HEK293 (cell line): ENCODE data around the gene NUDT22.
A peak's percentile ranks its signal among the peaks of the same experiment; 100 is the strongest.

Source experiments
- CTCF ChIA-PET: fragments of 350-600 bp; formaldehyde crosslinking; extraction: SDS; loops from one replicate; lab custom pipeline; 2021; ENCODE audit warnings: antibody characterized with exemption; lab: Yijun Ruan, JAX
- POLR2A ChIA-PET: fragments of 300-600 bp; formaldehyde crosslinking; extraction: SDS; loops from one replicate; lab custom pipeline; 2020; ENCODE audit warnings: antibody characterized with exemption, inconsistent platforms; lab: Yijun Ruan, JAX
- H3K27ac ChIP-seq: fragments of 200-500 bp; sonication (Bioruptor generic); 2 replicates; pipeline ENCODE4 v1.5.1; 2014; ENCODE audit warnings: low read depth, low read length, control low read depth, inconsistent platforms; ENCODE audit errors: extremely low read depth
- H3K36me3 ChIP-seq, 2 experiments: fragments of 200-500 bp in 1 of 2; sonication (Bioruptor generic) in 1 of 2; 1 replicate in 1 of 2; 2 replicates in 1 of 2; pipeline ENCODE4 v1.5.1; 2014 to 2017; ENCODE audit warnings: inconsistent platforms in 2 of 2, low read length in 2 of 2; ENCODE audit not compliant: control insufficient read depth in 2 of 2, insufficient read depth in 1 of 2
- H3K4me1 ChIP-seq: fragments of 200-500 bp; sonication (Bioruptor generic); 2 replicates; pipeline ENCODE4 v1.5.1; 2014; ENCODE audit warnings: mild to moderate bottlenecking, low read length, inconsistent platforms; ENCODE audit not compliant: control insufficient read depth, insufficient read depth
- H3K4me3 ChIP-seq: 2 replicates; pipeline ENCODE4 v1.5.1; 2011; ENCODE audit warnings: low read depth, mild to moderate bottlenecking, control low read depth, low read length, moderate library complexity
- H3K9me3 ChIP-seq: fragments of 200-500 bp; sonication (Bioruptor generic); 2 replicates; pipeline ENCODE4 v1.5.1; 2014; ENCODE audit warnings: low read depth, low read length, inconsistent platforms; ENCODE audit not compliant: control insufficient read depth, insufficient read depth
- GLI4 ChIP-seq: fragments of 450-650 bp; formaldehyde crosslinking; IDR thresholded peaks from 2 replicates; pipeline ENCODE4 v1.5.1; 2016; ENCODE audit warnings: missing biosample characterization, missing genetic modification characterization
- KLF8 ChIP-seq: fragments of 450-650 bp; formaldehyde crosslinking; IDR thresholded peaks from 2 replicates; pipeline ENCODE4 v1.5.1; 2016; ENCODE audit warnings: missing biosample characterization, missing genetic modification characterization
- MZF1 ChIP-seq: fragments of 450-650 bp; formaldehyde crosslinking; IDR thresholded peaks from 2 replicates; pipeline ENCODE4 v1.5.1; 2017; ENCODE audit warnings: missing biosample characterization, missing genetic modification characterization, borderline replicate concordance
- SCRT1 ChIP-seq: fragments of 450-650 bp; formaldehyde crosslinking; IDR thresholded peaks from 2 replicates; pipeline ENCODE4 v1.5.1; 2016; ENCODE audit warnings: missing biosample characterization, missing genetic modification characterization, borderline replicate concordance
- ZFP37 ChIP-seq: fragments of 450-650 bp; formaldehyde crosslinking; IDR thresholded peaks from 2 replicates; pipeline ENCODE4 v1.5.1; 2016; ENCODE audit warnings: missing biosample characterization, missing genetic modification characterization
- ZNF184 ChIP-seq: fragments of 450-650 bp; IDR thresholded peaks from 2 replicates; pipeline ENCODE4 v1.5.1; 2018; ENCODE audit warnings: missing biosample characterization, mild to moderate bottlenecking, missing genetic modification characterization
- ZNF214 ChIP-seq: fragments of 450-650 bp; formaldehyde crosslinking; IDR thresholded peaks from 2 replicates; pipeline ENCODE4 v1.5.1; 2017; ENCODE audit warnings: missing biosample characterization, mild to moderate bottlenecking, missing genetic modification characterization, borderline replicate concordance
- ZNF354C ChIP-seq: fragments of 450-650 bp; formaldehyde crosslinking; IDR thresholded peaks from 2 replicates; pipeline ENCODE4 v1.5.1; 2016; ENCODE audit warnings: missing biosample characterization, missing genetic modification characterization, low read depth, borderline replicate concordance
- ZNF529 ChIP-seq: fragments of 450-650 bp; formaldehyde crosslinking; IDR thresholded peaks from 2 replicates; pipeline ENCODE4 v1.5.1; 2017; ENCODE audit warnings: missing genetic modification characterization, missing biosample characterization; ENCODE audit not compliant: insufficient replicate concordance
- ZNF747 ChIP-seq: fragments of 450-650 bp; formaldehyde crosslinking; IDR thresholded peaks from 2 replicates; pipeline ENCODE4 v1.5.1; 2016; ENCODE audit warnings: missing biosample characterization, missing genetic modification characterization
- ZNF776 ChIP-seq: fragments of 450-650 bp; formaldehyde crosslinking; IDR thresholded peaks from 2 replicates; pipeline ENCODE4 v1.5.0; 2017; ENCODE audit warnings: missing biosample characterization, missing genetic modification characterization, borderline replicate concordance
- ZNF837 ChIP-seq: fragments of 450-650 bp; formaldehyde crosslinking; IDR thresholded peaks from 2 replicates; pipeline ENCODE4 v1.5.1; 2016; ENCODE audit warnings: missing biosample characterization, missing genetic modification characterization
- TF ChIP-seq, protein P1 (sequence below): fragments of 450-650 bp; formaldehyde crosslinking; IDR thresholded peaks from 2 replicates; pipeline ENCODE4 v1.5.1; 2016; ENCODE audit warnings: missing biosample characterization, missing genetic modification characterization
- TF ChIP-seq, protein P2 (sequence below): fragments of 450-650 bp; formaldehyde crosslinking; IDR thresholded peaks from 2 replicates; pipeline ENCODE4 v1.5.1; 2016; ENCODE audit warnings: missing biosample characterization, missing genetic modification characterization

NUDT22 gene

DNA sequence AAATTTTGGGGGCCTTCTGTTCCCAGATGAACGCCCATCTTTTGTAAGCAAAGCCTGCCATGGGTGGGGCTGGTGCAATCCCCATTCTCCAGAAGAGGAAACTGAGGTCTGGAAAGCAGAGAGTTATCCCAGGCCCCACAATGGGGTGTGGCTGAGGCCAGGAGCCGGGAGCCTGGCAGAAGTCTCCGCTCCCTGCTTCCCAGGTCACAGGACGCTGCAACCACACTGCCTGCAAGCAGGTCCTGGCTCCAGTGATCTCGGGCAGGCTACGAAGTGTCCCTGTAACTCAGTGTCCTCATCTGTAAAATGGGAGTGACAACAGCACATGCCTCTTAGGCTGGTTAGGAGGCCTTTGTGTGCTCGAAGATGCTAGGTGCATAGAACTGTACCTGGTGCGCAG is 27.0 kb downstream of the NUDT22 start:
- H3K27ac ChIP-seq, result no peak overlapping the region
- H3K4me1 ChIP-seq, result peaks cover 10% of the 10 kb centered on the region

DNA sequence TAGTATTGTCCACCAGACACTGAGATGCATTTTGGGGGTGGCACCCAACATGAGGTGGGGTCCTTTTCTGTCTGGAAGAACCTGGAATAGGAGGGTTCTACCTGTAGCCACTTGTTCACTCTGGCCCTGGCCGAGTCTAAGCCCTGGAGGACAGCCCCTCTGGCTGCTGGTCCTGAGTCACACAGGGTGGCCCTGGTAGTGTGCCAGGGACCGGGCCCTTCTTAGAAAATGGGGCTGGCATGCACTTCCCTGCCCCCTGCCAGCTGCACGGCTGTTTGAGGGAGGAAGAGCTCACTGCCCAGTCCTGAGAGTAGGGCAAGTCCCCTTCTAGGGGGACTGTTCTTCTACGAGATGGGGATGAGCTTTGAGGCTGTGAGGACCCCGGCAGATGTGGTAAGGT is 27.4 kb downstream of the NUDT22 start:
- ChIA-PET POLR2A (interaction anchor here (1.0 to 1.6 kb wide), 3 partner anchors 12 to 68 kb away, joined by 3 to 4 read pairs (median 3); partner anchors contain the start of genes FKBP2 and STIP1), CTCF (no interaction called here)
- Histone ChIP-seq H3K9me3 (no peaks in the 10 kb centered on the region), H3K4me3 (no peak overlapping the region), H3K4me1 (peaks cover 10% of the 10 kb centered on the region), H3K27ac (no peak overlapping the region), H3K36me3 (peaks cover 0 to 33% of the 10 kb centered on the region in 2 experiments; a peak in 2 of 3 replicates)
- no peak for TF ChIP-seq ZNF529 (tag by site-specific recombination)

More for the DNA sequence above, 27.0 kb downstream of the NUDT22 start:
- no peak overlapping the region for H3K4me3 ChIP-seq
- peaks cover 0 to 28% of the 10 kb centered on the region in 2 experiments; a peak in 2 of 3 replicates for H3K36me3 ChIP-seq
- H3K9me3 ChIP-seq, result no peaks in the 10 kb centered on the region
- ChIA-PET POLR2A (interaction anchor here (0.5 to 4.2 kb wide), 8 partner anchors 10 to 68 kb away, joined by 3 to 52 read pairs (median 4); partner anchors contain the start of genes FKBP2 and STIP1), CTCF (interaction anchor here (3.6 kb wide), 1 partner anchor 50 kb away, joined by 48 read pairs; the partner anchor contains the start of gene CATSPERZ)
- TF ChIP-seq ZNF184 (no peak), KLF8 (tag by site-specific recombination) (peak; percentile 39; the same call in 1 of the 2 replicates)

DNA sequence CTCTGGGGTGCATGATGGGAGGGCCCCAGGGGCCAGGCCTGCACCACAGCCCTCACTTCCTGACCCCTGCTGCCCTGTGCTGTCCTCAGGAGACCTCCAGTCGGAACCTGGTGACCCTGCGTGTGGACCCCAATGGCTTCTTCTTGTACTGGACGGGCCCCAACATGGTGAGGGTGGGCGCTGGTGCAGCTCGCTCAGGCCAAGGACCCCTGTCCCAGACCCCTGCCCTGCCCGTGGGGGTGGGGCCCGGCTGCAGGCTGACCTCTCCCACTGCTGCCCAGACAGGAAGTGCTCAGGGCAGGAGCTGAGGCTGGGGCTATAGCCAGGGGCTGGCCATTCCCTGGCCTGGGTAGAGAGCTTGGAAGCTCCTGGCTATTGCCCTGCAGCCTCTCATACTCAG is 28.3 kb downstream of the NUDT22 start:
- POLR2A ChIA-PET, result interaction anchor here (1.0 to 1.6 kb wide), 4 partner anchors 13 to 69 kb away, joined by 3 to 4 read pairs (median 3); partner anchors contain the start of genes FKBP2 and STIP1
- no peak overlapping the region for H3K4me3 ChIP-seq

More for the DNA sequence above, 28.3 kb downstream of the NUDT22 start:
- H3K4me1 ChIP-seq, result peaks cover 10% of the 10 kb centered on the region
- no peak overlapping the region for H3K27ac ChIP-seq
- peaks cover 0 to 41% of the 10 kb centered on the region in 2 experiments; a peak in 2 of 3 replicates for H3K36me3 ChIP-seq
- no peaks in the 10 kb centered on the region for H3K9me3 ChIP-seq
- CTCF ChIA-PET, result interaction anchor here (1.9 kb wide), 1 partner anchor 8 kb away, joined by 5 read pairs; the partner anchor contains the start of gene PPP1R14B
- TF ChIP-seq MZF1 (no peak), ZNF776 (tag by site-specific recombination) (no peak), ZNF214 (tag by site-specific recombination) (no peak), ZNF354C (tag by site-specific recombination) (no peak), ZFP37 (tag by site-specific recombination) (no peak), ZNF747 (tag by site-specific recombination) (no peak), GLI4 (tag by site-specific recombination) (no peak), SCRT1 (tag by site-specific recombination) (no peak), ZNF837 (tag by site-specific recombination) (no peak)
- TF ChIP-seq, protein P1, sequence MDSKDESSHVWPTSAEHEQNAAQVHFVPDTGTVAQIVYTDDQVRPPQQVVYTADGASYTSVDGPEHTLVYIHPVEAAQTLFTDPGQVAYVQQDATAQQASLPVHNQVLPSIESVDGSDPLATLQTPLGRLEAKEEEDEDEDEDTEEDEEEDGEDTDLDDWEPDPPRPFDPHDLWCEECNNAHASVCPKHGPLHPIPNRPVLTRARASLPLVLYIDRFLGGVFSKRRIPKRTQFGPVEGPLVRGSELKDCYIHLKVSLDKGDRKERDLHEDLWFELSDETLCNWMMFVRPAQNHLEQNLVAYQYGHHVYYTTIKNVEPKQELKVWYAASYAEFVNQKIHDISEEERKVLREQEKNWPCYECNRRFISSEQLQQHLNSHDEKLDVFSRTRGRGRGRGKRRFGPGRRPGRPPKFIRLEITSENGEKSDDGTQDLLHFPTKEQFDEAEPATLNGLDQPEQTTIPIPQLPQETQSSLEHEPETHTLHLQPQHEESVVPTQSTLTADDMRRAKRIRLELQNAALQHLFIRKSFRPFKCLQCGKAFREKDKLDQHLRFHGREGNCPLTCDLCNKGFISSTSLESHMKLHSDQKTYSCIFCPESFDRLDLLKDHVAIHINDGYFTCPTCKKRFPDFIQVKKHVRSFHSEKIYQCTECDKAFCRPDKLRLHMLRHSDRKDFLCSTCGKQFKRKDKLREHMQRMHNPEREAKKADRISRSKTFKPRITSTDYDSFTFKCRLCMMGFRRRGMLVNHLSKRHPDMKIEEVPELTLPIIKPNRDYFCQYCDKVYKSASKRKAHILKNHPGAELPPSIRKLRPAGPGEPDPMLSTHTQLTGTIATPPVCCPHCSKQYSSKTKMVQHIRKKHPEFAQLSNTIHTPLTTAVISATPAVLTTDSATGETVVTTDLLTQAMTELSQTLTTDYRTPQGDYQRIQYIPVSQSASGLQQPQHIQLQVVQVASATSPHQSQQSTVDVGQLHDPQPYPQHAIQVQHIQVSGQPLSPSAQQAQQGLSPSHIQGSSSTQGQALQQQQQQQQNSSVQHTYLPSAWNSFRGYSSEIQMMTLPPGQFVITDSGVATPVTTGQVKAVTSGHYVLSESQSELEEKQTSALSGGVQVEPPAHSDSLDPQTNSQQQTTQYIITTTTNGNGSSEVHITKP, result no peak
- TF ChIP-seq, protein P2, sequence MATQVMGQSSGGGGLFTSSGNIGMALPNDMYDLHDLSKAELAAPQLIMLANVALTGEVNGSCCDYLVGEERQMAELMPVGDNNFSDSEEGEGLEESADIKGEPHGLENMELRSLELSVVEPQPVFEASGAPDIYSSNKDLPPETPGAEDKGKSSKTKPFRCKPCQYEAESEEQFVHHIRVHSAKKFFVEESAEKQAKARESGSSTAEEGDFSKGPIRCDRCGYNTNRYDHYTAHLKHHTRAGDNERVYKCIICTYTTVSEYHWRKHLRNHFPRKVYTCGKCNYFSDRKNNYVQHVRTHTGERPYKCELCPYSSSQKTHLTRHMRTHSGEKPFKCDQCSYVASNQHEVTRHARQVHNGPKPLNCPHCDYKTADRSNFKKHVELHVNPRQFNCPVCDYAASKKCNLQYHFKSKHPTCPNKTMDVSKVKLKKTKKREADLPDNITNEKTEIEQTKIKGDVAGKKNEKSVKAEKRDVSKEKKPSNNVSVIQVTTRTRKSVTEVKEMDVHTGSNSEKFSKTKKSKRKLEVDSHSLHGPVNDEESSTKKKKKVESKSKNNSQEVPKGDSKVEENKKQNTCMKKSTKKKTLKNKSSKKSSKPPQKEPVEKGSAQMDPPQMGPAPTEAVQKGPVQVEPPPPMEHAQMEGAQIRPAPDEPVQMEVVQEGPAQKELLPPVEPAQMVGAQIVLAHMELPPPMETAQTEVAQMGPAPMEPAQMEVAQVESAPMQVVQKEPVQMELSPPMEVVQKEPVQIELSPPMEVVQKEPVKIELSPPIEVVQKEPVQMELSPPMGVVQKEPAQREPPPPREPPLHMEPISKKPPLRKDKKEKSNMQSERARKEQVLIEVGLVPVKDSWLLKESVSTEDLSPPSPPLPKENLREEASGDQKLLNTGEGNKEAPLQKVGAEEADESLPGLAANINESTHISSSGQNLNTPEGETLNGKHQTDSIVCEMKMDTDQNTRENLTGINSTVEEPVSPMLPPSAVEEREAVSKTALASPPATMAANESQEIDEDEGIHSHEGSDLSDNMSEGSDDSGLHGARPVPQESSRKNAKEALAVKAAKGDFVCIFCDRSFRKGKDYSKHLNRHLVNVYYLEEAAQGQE (tag by site-specific recombination), result no peak
